ENCODE measurements around the gene KATNB1. TPM values are rescaled to one million over a fixed set of nuclear protein-coding genes. Genes with fewer than 3 reads are reported as not detected.

The KATNB1 gene
- total RNA-seq, 1 experiment from 2014 or later = 8.1 TPM

DNA sequence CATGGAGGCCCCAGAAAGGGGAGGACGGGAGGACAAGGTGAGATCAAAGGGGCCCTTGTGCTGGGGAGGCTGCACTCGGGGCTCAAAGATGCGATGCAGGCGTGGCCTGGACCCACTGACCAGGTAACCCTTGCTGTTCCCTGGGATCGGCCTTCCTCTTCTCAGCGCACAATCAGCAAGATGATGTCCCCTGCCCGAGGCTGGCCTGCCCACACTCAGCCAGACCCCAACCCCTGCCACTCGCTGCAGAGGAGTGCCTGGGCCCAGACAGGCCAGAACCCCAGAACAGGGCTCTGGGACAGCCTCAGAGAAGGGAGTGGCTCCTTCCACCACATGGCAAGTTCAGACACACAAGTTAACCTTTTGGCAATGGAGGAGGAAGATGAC lies 51.9 kb downstream of the KATNB1 start:
- H3K4me3 ChIP-seq (ENCODE audit: low read depth in 2 of 2, low read length in 2 of 2) = no peak overlapping the region
- intact Hi-C loops (cut with micrococcal nuclease; ENCODE audit: unreplicated experiment) (no loop called here), in situ Hi-C loops (cut with HindIII; ENCODE audit: low pct_unique_long_range_greater_than_20kb, low sequenced_read_pairs) (no loop called here)
- ChIA-PET POLR2A (no interaction called here), CTCF (interaction anchor here (0.5 kb wide), 1 partner anchor 156 kb away, joined by 3 read pairs; no protein-coding TSS in a partner anchor)
- no TSS peak for BruUV-seq (replicated peaks)
- H3K27me3 ChIP-seq (ENCODE audit: control insufficient read depth, insufficient read depth, low read length) = no peaks in the 10 kb centered on the region
- ATAC-seq (no peak), DNase-seq (ENCODE audit: low read depth, low spot score) (no peak)
- TF ChIP-seq TCF7L2 (IDR thresholded peaks at IDR 0.05; ENCODE audit: low read depth, low read length) = no peak
- TF ChIP-seq, protein P1, sequence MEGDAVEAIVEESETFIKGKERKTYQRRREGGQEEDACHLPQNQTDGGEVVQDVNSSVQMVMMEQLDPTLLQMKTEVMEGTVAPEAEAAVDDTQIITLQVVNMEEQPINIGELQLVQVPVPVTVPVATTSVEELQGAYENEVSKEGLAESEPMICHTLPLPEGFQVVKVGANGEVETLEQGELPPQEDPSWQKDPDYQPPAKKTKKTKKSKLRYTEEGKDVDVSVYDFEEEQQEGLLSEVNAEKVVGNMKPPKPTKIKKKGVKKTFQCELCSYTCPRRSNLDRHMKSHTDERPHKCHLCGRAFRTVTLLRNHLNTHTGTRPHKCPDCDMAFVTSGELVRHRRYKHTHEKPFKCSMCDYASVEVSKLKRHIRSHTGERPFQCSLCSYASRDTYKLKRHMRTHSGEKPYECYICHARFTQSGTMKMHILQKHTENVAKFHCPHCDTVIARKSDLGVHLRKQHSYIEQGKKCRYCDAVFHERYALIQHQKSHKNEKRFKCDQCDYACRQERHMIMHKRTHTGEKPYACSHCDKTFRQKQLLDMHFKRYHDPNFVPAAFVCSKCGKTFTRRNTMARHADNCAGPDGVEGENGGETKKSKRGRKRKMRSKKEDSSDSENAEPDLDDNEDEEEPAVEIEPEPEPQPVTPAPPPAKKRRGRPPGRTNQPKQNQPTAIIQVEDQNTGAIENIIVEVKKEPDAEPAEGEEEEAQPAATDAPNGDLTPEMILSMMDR (IDR thresholded peaks at IDR 0.05) = no peak
- TF ChIP-seq SIN3A (IDR thresholded peaks at IDR 0.05; ENCODE audit: borderline replicate concordance, insufficient read depth, low read depth, low read length) = no peak
- TF ChIP-seq POLR2AphosphoS5 (IDR thresholded peaks at IDR 0.05; ENCODE audit: low read depth, low read length) = no peak
- TF ChIP-seq, protein P2, sequence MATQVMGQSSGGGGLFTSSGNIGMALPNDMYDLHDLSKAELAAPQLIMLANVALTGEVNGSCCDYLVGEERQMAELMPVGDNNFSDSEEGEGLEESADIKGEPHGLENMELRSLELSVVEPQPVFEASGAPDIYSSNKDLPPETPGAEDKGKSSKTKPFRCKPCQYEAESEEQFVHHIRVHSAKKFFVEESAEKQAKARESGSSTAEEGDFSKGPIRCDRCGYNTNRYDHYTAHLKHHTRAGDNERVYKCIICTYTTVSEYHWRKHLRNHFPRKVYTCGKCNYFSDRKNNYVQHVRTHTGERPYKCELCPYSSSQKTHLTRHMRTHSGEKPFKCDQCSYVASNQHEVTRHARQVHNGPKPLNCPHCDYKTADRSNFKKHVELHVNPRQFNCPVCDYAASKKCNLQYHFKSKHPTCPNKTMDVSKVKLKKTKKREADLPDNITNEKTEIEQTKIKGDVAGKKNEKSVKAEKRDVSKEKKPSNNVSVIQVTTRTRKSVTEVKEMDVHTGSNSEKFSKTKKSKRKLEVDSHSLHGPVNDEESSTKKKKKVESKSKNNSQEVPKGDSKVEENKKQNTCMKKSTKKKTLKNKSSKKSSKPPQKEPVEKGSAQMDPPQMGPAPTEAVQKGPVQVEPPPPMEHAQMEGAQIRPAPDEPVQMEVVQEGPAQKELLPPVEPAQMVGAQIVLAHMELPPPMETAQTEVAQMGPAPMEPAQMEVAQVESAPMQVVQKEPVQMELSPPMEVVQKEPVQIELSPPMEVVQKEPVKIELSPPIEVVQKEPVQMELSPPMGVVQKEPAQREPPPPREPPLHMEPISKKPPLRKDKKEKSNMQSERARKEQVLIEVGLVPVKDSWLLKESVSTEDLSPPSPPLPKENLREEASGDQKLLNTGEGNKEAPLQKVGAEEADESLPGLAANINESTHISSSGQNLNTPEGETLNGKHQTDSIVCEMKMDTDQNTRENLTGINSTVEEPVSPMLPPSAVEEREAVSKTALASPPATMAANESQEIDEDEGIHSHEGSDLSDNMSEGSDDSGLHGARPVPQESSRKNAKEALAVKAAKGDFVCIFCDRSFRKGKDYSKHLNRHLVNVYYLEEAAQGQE (IDR thresholded peaks at IDR 0.05; ENCODE audit: insufficient read depth in 1 of 2, low read depth in 2 of 2, low read length in 1 of 2) = no peak
- no peak overlapping the region for H3K27ac ChIP-seq (ENCODE audit: low read length)
- H3K4me1 ChIP-seq (ENCODE audit: control insufficient read depth, insufficient read depth, low read length) = no peaks in the 10 kb centered on the region
- H3K36me3 ChIP-seq (ENCODE audit: control insufficient read depth, insufficient read depth, low read length) = no peaks in the 10 kb centered on the region
- no peaks in the 10 kb centered on the region for H3K9me3 ChIP-seq (ENCODE audit: control insufficient read depth, insufficient read depth, low read depth, low read length)

DNA sequence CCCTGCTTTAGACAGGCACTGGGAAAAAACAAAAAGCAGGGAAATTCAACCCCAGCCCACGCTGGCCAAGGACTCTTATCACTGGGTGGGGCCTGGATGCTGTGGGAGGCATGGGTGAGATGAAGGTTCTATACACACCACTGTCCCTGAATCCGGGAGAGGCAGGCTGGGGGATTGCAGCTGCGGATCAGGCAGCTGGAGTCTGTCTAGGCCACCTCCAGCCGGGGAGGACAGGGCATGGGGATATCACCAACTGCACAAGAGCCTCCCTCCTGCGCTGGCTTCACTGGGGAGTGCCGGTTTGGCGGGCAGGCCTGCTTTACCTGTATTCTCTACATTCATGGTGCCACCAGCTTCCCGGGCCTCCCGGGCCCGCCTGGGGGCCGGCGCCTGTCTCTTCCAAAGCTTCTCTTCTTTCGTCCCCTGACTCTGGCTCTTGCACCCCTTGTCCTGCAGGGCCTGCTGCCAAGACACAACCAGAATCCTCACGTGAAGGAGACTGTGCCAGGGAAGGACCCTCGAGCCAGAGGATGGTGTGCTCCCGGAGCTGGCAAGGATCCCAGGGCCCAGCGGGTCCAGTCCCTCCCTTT lies 52.8 kb downstream of the KATNB1 start:
- no peak overlapping the region for H3K27ac ChIP-seq (ENCODE audit: low read length)
- BruUV-seq (replicated peaks) = no TSS peak
- POLR2A ChIA-PET = interaction anchor here (0.6 kb wide), 1 partner anchor 74 kb away, joined by 10 read pairs; no protein-coding TSS in a partner anchor
- H3K36me3 ChIP-seq (ENCODE audit: control insufficient read depth, insufficient read depth, low read length) = no peaks in the 10 kb centered on the region
- no peak for DNase-seq (ENCODE audit: low read depth, low spot score)
- intact Hi-C loops (cut with micrococcal nuclease; ENCODE audit: unreplicated experiment) = no loop called here
- H3K27me3 ChIP-seq (ENCODE audit: control insufficient read depth, insufficient read depth, low read length) = no peaks in the 10 kb centered on the region
- in situ Hi-C loops (cut with HindIII; ENCODE audit: low pct_unique_long_range_greater_than_20kb, low sequenced_read_pairs) = no loop called here
- TF ChIP-seq, protein P2 (IDR thresholded peaks at IDR 0.05; ENCODE audit: insufficient read depth in 1 of 2, low read depth in 2 of 2, low read length in 1 of 2) = no peak
- TF ChIP-seq SIN3A (IDR thresholded peaks at IDR 0.05; ENCODE audit: borderline replicate concordance, insufficient read depth, low read depth, low read length) (no peak), POLR2AphosphoS5 (IDR thresholded peaks at IDR 0.05; ENCODE audit: low read depth, low read length) (no peak), TCF7L2 (IDR thresholded peaks at IDR 0.05; ENCODE audit: low read depth, low read length) (no peak)
- TF ChIP-seq, protein P1 (IDR thresholded peaks at IDR 0.05) = no peak
- ATAC-seq = no peak; the same call in 1 of the 2 replicates
- CTCF ChIA-PET = no interaction called here
- no peaks in the 10 kb centered on the region for H3K9me3 ChIP-seq (ENCODE audit: control insufficient read depth, insufficient read depth, low read depth, low read length)
- no peaks in the 10 kb centered on the region for H3K4me1 ChIP-seq (ENCODE audit: control insufficient read depth, insufficient read depth, low read length)
- H3K4me3 ChIP-seq (ENCODE audit: low read depth in 2 of 2, low read length in 2 of 2) = no peak overlapping the region
